ENCODE data around the gene SELENOI.

- TF ChIP-seq POLR2A (IDR thresholded peaks at IDR 0.05; ENCODE audit: low read depth, low read length), result no peak
- TF ChIP-seq CTCF (IDR thresholded peaks at IDR 0.05; ENCODE audit: extremely low read depth in 1 of 2, insufficient read depth in 1 of 2, low read depth in 1 of 2, low read length in 2 of 2), result no peak
- TF ChIP-seq EZH2 (IDR thresholded peaks at IDR 0.05; ENCODE audit: borderline replicate concordance, low read depth, low read length, severe bottlenecking), result no peak
- no peak for TF ChIP-seq GATA2 (IDR thresholded peaks at IDR 0.05; ENCODE audit: insufficient read depth, insufficient read length, low read depth, low read length)
- TF ChIP-seq POLR2AphosphoS5 (IDR thresholded peaks at IDR 0.05; ENCODE audit: insufficient read depth, low read depth, low read length), result no peak
- TF ChIP-seq MYC (IDR thresholded peaks at IDR 0.05; ENCODE audit: low read depth, low read length), result no peak
- no peak for TF ChIP-seq JUN (IDR thresholded peaks at IDR 0.05; ENCODE audit: borderline replicate concordance, insufficient read depth, insufficient read length, low read depth)
These were observed 66.2 kb downstream of the SELENOI start for GRCh38 chr2:26412091-26412673.
